ENCODE data around the gene UBA7. TPM values are rescaled to one million over a fixed set of nuclear protein-coding genes. Genes with fewer than 3 reads are reported as not detected.

UBA7 gene
- total and polyA plus RNA-seq, 2 experiments from 2014 or later: 16.9 to 35.7 TPM

DNA sequence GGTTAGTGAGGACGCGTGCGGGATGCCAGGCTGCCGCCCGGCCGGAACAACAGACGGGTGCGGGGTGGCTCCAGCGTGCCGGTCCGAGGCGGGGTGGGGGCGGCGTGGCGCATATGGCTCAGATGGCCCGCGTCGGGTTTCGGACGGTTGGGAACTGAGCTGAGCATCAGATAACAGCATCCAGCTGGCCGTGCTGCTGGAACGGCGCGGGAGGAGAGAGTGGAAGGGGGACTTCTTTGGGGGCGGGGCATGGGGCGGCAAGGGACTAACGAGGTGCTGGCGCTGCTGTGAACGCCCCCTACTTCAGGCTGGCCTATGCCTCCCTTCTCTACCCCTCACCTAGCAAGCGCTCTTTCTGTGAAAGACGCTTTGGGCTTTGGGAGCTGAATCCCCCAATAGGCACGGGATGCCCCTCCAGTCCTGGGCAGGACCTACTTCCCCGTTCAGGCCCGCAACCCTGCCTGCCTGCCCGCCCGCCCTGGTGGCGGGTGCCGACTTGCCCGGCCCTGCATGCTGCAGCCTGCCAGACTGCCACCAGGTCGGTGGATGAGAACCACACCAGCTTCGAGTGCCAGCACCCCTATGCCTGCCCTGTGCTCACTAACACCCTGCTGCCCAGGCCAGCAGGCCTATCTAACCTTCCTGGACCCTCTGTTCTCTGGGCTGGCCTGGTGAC lies 10.2 kb downstream of the UBA7 start:
- peak overlapping the region; percentile 91 for H3K4me2 ChIP-seq (ENCODE audit: unreplicated experiment)
- no peak for TF ChIP-seq EZH2phosphoT487 (IDR thresholded peaks at IDR 0.05; ENCODE audit: insufficient read depth, low read depth)
- TF ChIP-seq EZH2 (IDR thresholded peaks at IDR 0.05; ENCODE audit: insufficient read depth, poor library complexity, severe bottlenecking): no peak
- WGBS, 2 experiments (ENCODE audit: low coverage in 1 of 2, low lambda C conversion rate in 2 of 2, missing lambda C conversion rate in 2 of 2): 2% methylated on average over 35 to 41 of the region's 41 CpGs
- peak overlapping the region; percentile 65 for H3K27ac ChIP-seq
- peaks cover 30% of the 10 kb centered on the region for H3K4me1 ChIP-seq (ENCODE audit: insufficient read depth)
- no peaks in the 10 kb centered on the region for H3K9me2 ChIP-seq (ENCODE audit: insufficient read depth)
- no peaks in the 10 kb centered on the region for H3K36me3 ChIP-seq (ENCODE audit: low read depth)
- H4K20me1 ChIP-seq (ENCODE audit: insufficient read depth): no peaks in the 10 kb centered on the region
- H3K79me2 ChIP-seq (ENCODE audit: insufficient read depth): no peaks in the 10 kb centered on the region
- H3K27me3 ChIP-seq (replicated peaks; ENCODE audit: insufficient read depth): no peaks in the 10 kb centered on the region
- peak overlapping the region; percentile 96 for H3K4me3 ChIP-seq
- no peaks in the 10 kb centered on the region for H3K9me3 ChIP-seq (ENCODE audit: low read depth)
- H3F3A ChIP-seq (ENCODE audit: insufficient read depth): 0 out of 2 replicates have a peak, but pooled peaks cover 3% of the 10 kb centered on the region
- H2AFZ ChIP-seq: peak overlapping the region; percentile 97
- in situ Hi-C loops (cut with MboI): no loop called here
- peak overlapping the region; percentile 83 for H3K9ac ChIP-seq
- DNase-seq: peak; percentile 60

DNA sequence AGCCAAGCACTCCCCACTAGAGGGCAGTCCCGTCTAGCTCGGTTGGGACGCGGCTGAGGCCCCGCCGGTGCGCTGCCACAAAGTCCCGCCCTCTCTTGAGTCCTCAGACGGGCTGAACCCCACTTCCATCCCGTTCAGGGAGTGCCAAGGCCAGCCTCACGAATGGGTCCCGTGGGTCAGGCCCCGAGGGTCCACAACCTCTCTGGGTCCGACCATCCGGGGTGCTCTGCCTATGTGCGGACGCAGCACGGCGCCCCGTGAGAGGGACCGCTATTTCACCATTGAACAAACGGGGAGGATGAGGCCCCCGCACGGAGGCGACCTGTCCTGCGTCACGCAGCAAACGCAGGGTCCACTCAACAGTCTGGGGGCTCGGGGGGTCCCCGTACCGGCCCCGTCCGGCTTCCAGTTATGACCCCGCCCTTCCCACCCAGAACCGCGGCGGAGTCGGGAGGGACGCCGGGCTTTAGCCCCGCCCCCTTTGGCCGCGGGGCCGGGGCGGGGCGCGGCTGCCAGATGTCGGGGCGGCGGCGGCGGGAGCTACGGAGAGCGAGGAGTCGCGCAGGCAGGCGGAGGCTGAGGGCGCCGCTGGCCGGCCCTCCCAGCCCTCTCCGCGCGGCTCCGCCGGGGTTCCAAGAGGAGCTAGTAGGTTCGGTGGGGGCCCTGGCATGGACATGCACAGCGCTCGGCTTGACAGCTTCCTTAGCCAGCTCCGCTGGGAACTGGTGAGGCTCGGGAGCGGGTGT lies 10.9 kb downstream of the UBA7 start, which contains the start of gene INKA1:
Gene INKA1 (plus strand): TSS at position 543 of the 746 bp plus-strand sequence. CDS start 132 bp downstream, at position 675.
- Histone ChIP-seq H3K9me2 (ENCODE audit: insufficient read depth) (no peaks in the 10 kb centered on the region), H3K27ac (peak within 1 kb of the TSS; percentile 65), H4K20me1 (ENCODE audit: insufficient read depth) (no peaks in the 10 kb centered on the region), H3K9ac (peak within 1 kb of the TSS; percentile 83), H3K4me1 (ENCODE audit: insufficient read depth) (peaks cover 30% of the 10 kb centered on the region), H3K4me3 (peak within 1 kb of the TSS; percentile 96), H3K79me2 (ENCODE audit: insufficient read depth) (no peaks in the 10 kb centered on the region), H3K27me3 (replicated peaks; ENCODE audit: insufficient read depth) (no peaks in the 10 kb centered on the region), H3F3A (ENCODE audit: insufficient read depth) (0 out of 2 replicates have a peak, but pooled peaks cover 3% of the 10 kb centered on the region), H3K4me2 (ENCODE audit: unreplicated experiment) (peak within 1 kb of the TSS; percentile 91), H3K9me3 (ENCODE audit: low read depth) (no peaks in the 10 kb centered on the region), H3K36me3 (ENCODE audit: low read depth) (no peaks in the 10 kb centered on the region), H2AFZ (peak within 1 kb of the TSS; percentile 97)
- in situ Hi-C loops (cut with MboI): no loop called here
- peak; percentile 95 for DNase-seq
- 1% methylated on average over 42 to 61 of the region's 71 CpGs for WGBS, 2 experiments (ENCODE audit: low coverage in 1 of 2, low lambda C conversion rate in 2 of 2, missing lambda C conversion rate in 2 of 2)
- no peak for TF ChIP-seq EZH2 (IDR thresholded peaks at IDR 0.05; ENCODE audit: insufficient read depth, poor library complexity, severe bottlenecking)
- TF ChIP-seq EZH2phosphoT487 (IDR thresholded peaks at IDR 0.05; ENCODE audit: insufficient read depth, low read depth): no peak

DNA sequence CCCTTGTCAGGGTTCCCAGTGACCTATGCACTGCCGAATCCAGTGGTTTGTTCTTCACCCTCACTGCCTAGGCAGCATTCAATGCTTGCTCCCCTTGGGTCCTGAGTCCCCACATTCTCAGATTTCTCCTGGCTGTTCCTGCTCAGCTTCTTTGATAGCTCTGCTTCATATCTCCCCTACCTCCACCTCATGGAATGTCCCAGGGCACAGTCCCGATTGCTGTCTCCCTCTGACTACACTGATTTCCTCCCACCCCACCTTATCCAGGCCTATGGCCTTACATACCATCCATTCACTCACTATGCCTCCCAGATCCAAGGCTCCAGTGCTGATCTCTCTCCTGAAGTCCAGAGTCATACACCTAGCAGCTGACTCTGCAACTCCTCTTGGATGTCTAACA lies 12.6 kb downstream of the UBA7 start:
- Histone ChIP-seq H3K27ac (no peak overlapping the region), H3K9me3 (ENCODE audit: low read depth) (no peaks in the 10 kb centered on the region), H3K36me3 (ENCODE audit: low read depth) (no peaks in the 10 kb centered on the region), H3F3A (ENCODE audit: insufficient read depth) (0 out of 2 replicates have a peak, but pooled peaks cover 3% of the 10 kb centered on the region), H3K4me3 (no peak overlapping the region), H3K9ac (no peak overlapping the region), H2AFZ (no peak overlapping the region), H3K4me2 (ENCODE audit: unreplicated experiment) (no peak overlapping the region), H3K79me2 (ENCODE audit: insufficient read depth) (no peaks in the 10 kb centered on the region), H4K20me1 (ENCODE audit: insufficient read depth) (no peaks in the 10 kb centered on the region), H3K4me1 (ENCODE audit: insufficient read depth) (peaks cover 30% of the 10 kb centered on the region), H3K27me3 (replicated peaks; ENCODE audit: insufficient read depth) (no peaks in the 10 kb centered on the region), H3K9me2 (ENCODE audit: insufficient read depth) (no peaks in the 10 kb centered on the region)
- no peak for DNase-seq
- in situ Hi-C loops (cut with MboI): no loop called here
- 77 to 79% methylated on average over 2 of the region's 2 CpGs for WGBS, 2 experiments (ENCODE audit: low coverage in 1 of 2, low lambda C conversion rate in 2 of 2, missing lambda C conversion rate in 2 of 2)
- TF ChIP-seq EZH2phosphoT487 (IDR thresholded peaks at IDR 0.05; ENCODE audit: insufficient read depth, low read depth) (no peak), EZH2 (IDR thresholded peaks at IDR 0.05; ENCODE audit: insufficient read depth, poor library complexity, severe bottlenecking) (no peak)

DNA sequence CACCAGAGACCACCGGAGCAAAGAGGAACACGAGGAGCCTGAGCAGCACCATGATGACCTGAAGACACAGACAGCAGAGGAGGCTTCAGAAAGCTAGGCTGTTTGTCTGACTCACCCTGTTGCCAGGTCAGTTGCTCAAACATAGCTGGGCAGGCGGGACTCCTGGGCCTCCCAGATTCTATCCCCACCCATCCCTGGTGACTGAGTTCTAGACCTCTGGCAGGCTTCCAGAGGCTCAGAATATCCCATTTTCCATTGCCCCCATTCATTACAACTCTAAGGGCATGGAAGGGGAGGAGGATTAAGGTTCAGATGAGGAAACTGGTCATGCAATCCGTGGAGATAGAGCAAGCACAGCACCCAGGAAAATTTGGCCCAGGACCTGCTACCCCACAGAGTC lies 14.0 kb downstream of the UBA7 start, which contains the start of gene CDHR4:
Gene CDHR4 (minus strand): TSS at position 113 of the 400 bp plus-strand sequence. CDS start 61 bp downstream, at position 52.
- Histone ChIP-seq H3F3A (ENCODE audit: insufficient read depth) (0 out of 2 replicates have a peak, but pooled peaks cover 3% of the 10 kb centered on the region), H3K27ac (peak within 1 kb of the TSS; percentile 71)
- TF ChIP-seq EZH2phosphoT487 (IDR thresholded peaks at IDR 0.05; ENCODE audit: insufficient read depth, low read depth) (no peak), EZH2 (IDR thresholded peaks at IDR 0.05; ENCODE audit: insufficient read depth, poor library complexity, severe bottlenecking) (no peak)

More for the DNA sequence above, 14.0 kb downstream of the UBA7 start, which contains the start of gene CDHR4:
- Histone ChIP-seq H3K79me2 (ENCODE audit: insufficient read depth) (no peaks in the 10 kb centered on the region), H3K9me3 (ENCODE audit: low read depth) (no peaks in the 10 kb centered on the region), H3K36me3 (ENCODE audit: low read depth) (no peaks in the 10 kb centered on the region), H4K20me1 (ENCODE audit: insufficient read depth) (no peaks in the 10 kb centered on the region), H3K9me2 (ENCODE audit: insufficient read depth) (no peaks in the 10 kb centered on the region), H3K9ac (peak within 1 kb of the TSS; percentile 56), H2AFZ (peak within 1 kb of the TSS; percentile 61), H3K27me3 (replicated peaks; ENCODE audit: insufficient read depth) (no peaks in the 10 kb centered on the region), H3K4me2 (ENCODE audit: unreplicated experiment) (no peak within 1 kb of the TSS), H3K4me3 (no peak within 1 kb of the TSS), H3K4me1 (ENCODE audit: insufficient read depth) (peaks cover 18% of the 10 kb centered on the region; the same call in 1 of the 2 replicates)
- in situ Hi-C loops (cut with MboI): no loop called here
- WGBS, 2 experiments (ENCODE audit: low coverage in 1 of 2, low lambda C conversion rate in 2 of 2, missing lambda C conversion rate in 2 of 2): 29 to 32% methylated on average over 4 of the region's 4 CpGs
- peak; percentile 96 for DNase-seq
